Spinal cord (tissue), 10 donors: Measurements from ENCODE around the gene FRMPD4. TPM values are rescaled to one million over a fixed set of nuclear protein-coding genes. Genes with fewer than 3 reads are reported as not detected.

ENCODE experiments used
- DNase-seq, 6 donors: peaks; one replicate each; pipeline versions ENCODE4 v3.0.0 to v3.0.0-alpha.2; 2013 to 2015; ENCODE audit warnings: low spot score in 6 of 6, low read depth in 4 of 6
- H3K27ac ChIP-seq: one replicate; pipeline ENCODE4 v1.5.1; 2013; ENCODE audit warnings: low read depth, low read length, control low read depth
- H3K27me3 ChIP-seq: one replicate; pipeline ENCODE4 v1.6.1; 2013; ENCODE audit warnings: low read length; ENCODE audit not compliant: control insufficient read depth, insufficient read depth
- H3K36me3 ChIP-seq: one replicate; pipeline ENCODE4 v1.6.1; 2013; ENCODE audit warnings: low read length; ENCODE audit not compliant: control insufficient read depth, insufficient read depth
- H3K4me1 ChIP-seq: one replicate; pipeline ENCODE4 v1.6.1; 2013; ENCODE audit warnings: low read length; ENCODE audit not compliant: control insufficient read depth, insufficient read depth
- H3K4me3 ChIP-seq: one replicate; pipeline ENCODE4 v1.5.1; 2013; ENCODE audit warnings: low read depth, low read length, control low read depth
- H3K9me3 ChIP-seq: one replicate; pipeline ENCODE4 v1.6.1; 2013; ENCODE audit warnings: low read length; ENCODE audit not compliant: control insufficient read depth, insufficient read depth
- WGBS: methylation state at CpG from one replicate; pipeline ENCODE4 v1.1.5; 2013; ENCODE audit warnings: missing lambda C conversion rate; ENCODE audit not compliant: insufficient coverage; 5-methylcytosine and 5-hydroxymethylcytosine counted together
- polyA plus RNA-seq, 2 donors: library from polyadenylated mRNA; unstranded; fragments of 120-200 nt; gene quantifications; one replicate each; pipeline ENCODE4 v1.2.1, GENCODE V29; 2013; ENCODE audit not compliant: insufficient read length in 2 of 2
- total RNA-seq, 2 donors: library from RNA; depleted of rRNA in 1 of 2; stranded (reverse); fragments of 120-200 nt in 1 of 2; fragments of >200 nt in 1 of 2; gene quantifications; one replicate each; pipeline versions ENCODE4 v1.2.3 to v1.2.4, GENCODE V29; 2013 to 2014
- donor health status: healthy.

FRMPD4 gene
- total and polyA plus RNA-seq, 4 donors = 2.6 to 9.8 (median 5.9) TPM

GRCh38 chrX:12425496-12425895 is 287.2 kb downstream of the FRMPD4 start:
- H3K4me3 ChIP-seq = no peak overlapping the region
- no peaks in the 10 kb centered on the region for H3K27me3 ChIP-seq
- DNase-seq = no peak
- WGBS = 80% methylated on average over 2 of the region's 4 CpGs
- no peak overlapping the region for H3K27ac ChIP-seq
- H3K36me3 ChIP-seq = no peaks in the 10 kb centered on the region
- H3K9me3 ChIP-seq = no peaks in the 10 kb centered on the region
- no peaks in the 10 kb centered on the region for H3K4me1 ChIP-seq

- WGBS = no CpG with 5 or more reads among the region's 2 CpGs
Observed at GRCh38 chrX:12426420-12426819, 288.1 kb downstream of the FRMPD4 start.

GRCh38 chrX:12434493-12434892 is 296.2 kb downstream of the FRMPD4 start:
- WGBS = 17% methylated on average over 1 of the region's 1 CpG
- H3K9me3 ChIP-seq = no peaks in the 10 kb centered on the region
- H3K27ac ChIP-seq = no peak overlapping the region

More at GRCh38 chrX:12426420-12426819, 288.1 kb downstream of the FRMPD4 start:
- H3K27me3 ChIP-seq = no peaks in the 10 kb centered on the region
- no peaks in the 10 kb centered on the region for H3K9me3 ChIP-seq
- H3K4me1 ChIP-seq = no peaks in the 10 kb centered on the region
- no peak overlapping the region for H3K4me3 ChIP-seq
- H3K27ac ChIP-seq = no peak overlapping the region
- no peak for DNase-seq
- H3K36me3 ChIP-seq = no peaks in the 10 kb centered on the region

GRCh38 chrX:12439416-12439815 is 301.1 kb downstream of the FRMPD4 start:
- Histone ChIP-seq H3K4me3 (no peak overlapping the region), H3K9me3 (no peaks in the 10 kb centered on the region), H3K27ac (no peak overlapping the region), H3K36me3 (no peaks in the 10 kb centered on the region), H3K27me3 (peaks cover 3% of the 10 kb centered on the region), H3K4me1 (no peaks in the 10 kb centered on the region)
- no CpG with 5 or more reads among the region's 7 CpGs for WGBS
- no peak for DNase-seq

More at GRCh38 chrX:12434493-12434892, 296.2 kb downstream of the FRMPD4 start:
- DNase-seq = no peak
- Histone ChIP-seq H3K4me1 (no peaks in the 10 kb centered on the region), H3K36me3 (no peaks in the 10 kb centered on the region), H3K27me3 (peaks cover 3% of the 10 kb centered on the region), H3K4me3 (no peak overlapping the region)

GRCh38 chrX:12440246-12440645 is 302.0 kb downstream of the FRMPD4 start:
- Histone ChIP-seq H3K4me1 (no peaks in the 10 kb centered on the region), H3K27ac (no peak overlapping the region), H3K27me3 (peaks cover 3% of the 10 kb centered on the region), H3K4me3 (no peak overlapping the region), H3K36me3 (no peaks in the 10 kb centered on the region), H3K9me3 (no peaks in the 10 kb centered on the region)
- DNase-seq = no peak

- WGBS = no CpG with 5 or more reads among the region's 3 CpGs
- DNase-seq = peak in 2 of 6 donors; percentile 20 to 41
- H3K36me3 ChIP-seq = no peaks in the 10 kb centered on the region
Observed at GRCh38 chrX:12441381-12442128, 303.3 kb downstream of the FRMPD4 start.

GRCh38 chrX:12443534-12444098 is 305.3 kb downstream of the FRMPD4 start:
- Histone ChIP-seq H3K4me3 (no peak overlapping the region), H3K27me3 (peaks cover 2% of the 10 kb centered on the region), H3K4me1 (no peaks in the 10 kb centered on the region), H3K9me3 (no peaks in the 10 kb centered on the region), H3K36me3 (no peaks in the 10 kb centered on the region), H3K27ac (no peak overlapping the region)
- no peak for DNase-seq
- WGBS = 79% methylated on average over 2 of the region's 7 CpGs

More at GRCh38 chrX:12441381-12442128, 303.3 kb downstream of the FRMPD4 start:
- Histone ChIP-seq H3K27me3 (peaks cover 3% of the 10 kb centered on the region), H3K27ac (no peak overlapping the region), H3K9me3 (no peaks in the 10 kb centered on the region), H3K4me1 (no peaks in the 10 kb centered on the region), H3K4me3 (no peak overlapping the region)

- H3K36me3 ChIP-seq = no peaks in the 10 kb centered on the region
- no peaks in the 10 kb centered on the region for H3K27me3 ChIP-seq
- no peak overlapping the region for H3K4me3 ChIP-seq
- DNase-seq = no peak
- no peaks in the 10 kb centered on the region for H3K9me3 ChIP-seq
- no peaks in the 10 kb centered on the region for H3K4me1 ChIP-seq
- no peak overlapping the region for H3K27ac ChIP-seq
- WGBS = 82% methylated on average over 5 of the region's 7 CpGs
Observed at GRCh38 chrX:12446342-12447075, 308.2 kb downstream of the FRMPD4 start.

GRCh38 chrX:12447448-12448064 is 309.3 kb downstream of the FRMPD4 start:
- no peak overlapping the region for H3K4me3 ChIP-seq
- no peaks in the 10 kb centered on the region for H3K4me1 ChIP-seq
- no peak overlapping the region for H3K27ac ChIP-seq
- no peaks in the 10 kb centered on the region for H3K36me3 ChIP-seq
- DNase-seq = no peak
- H3K27me3 ChIP-seq = no peaks in the 10 kb centered on the region
- WGBS = 25% methylated on average over 1 of the region's 5 CpGs
- no peaks in the 10 kb centered on the region for H3K9me3 ChIP-seq
